Mucosa of descending colon (tissue), 3 donors: ENCODE results near the gene DAZAP1. TPM values are rescaled to one million over a fixed set of nuclear protein-coding genes. Genes with fewer than 3 reads are reported as not detected.

ENCODE experiments used
- ATAC-seq: fragments of 200-7000 bp; cut with Tn5 transposase; one replicate; pipeline ENCODE4 v1.9.1; 2020; ENCODE audit warnings: mild to moderate bottlenecking, moderate library complexity
- DNase-seq, 3 donors: peaks; one replicate each; pipeline ENCODE4 v3.0.0-alpha.2; 2020
- H3K36me3 ChIP-seq: fragments of 200-600 bp; one replicate; pipeline ENCODE4 v1.8.0; 2021; ENCODE audit warnings: low read depth, mild to moderate bottlenecking
- H3K4me1 ChIP-seq: fragments of 200-600 bp; one replicate; pipeline ENCODE4 v1.8.0; 2021; ENCODE audit warnings: low read depth, mild to moderate bottlenecking
- H3K4me3 ChIP-seq: fragments of 200-600 bp; one replicate; pipeline ENCODE4 v1.8.0; 2021; ENCODE audit warnings: mild to moderate bottlenecking
- H3K9me3 ChIP-seq: fragments of 200-600 bp; one replicate; pipeline ENCODE4 v1.8.0; 2021; ENCODE audit warnings: mild to moderate bottlenecking
- intact Hi-C, 2 donors: fragments of 100-400 bp; cut with DNase I in 1 of 2; cut with micrococcal nuclease in 1 of 2; formaldehyde crosslinking; loops; one replicate each; pipeline versions ENCODE4 v1.11.0 to v1.11.1; 2022; cut with DNase I, micrococcal nuclease
- total RNA-seq, 3 donors: library from RNA; stranded (reverse); fragmentation: NEBNext Ultra II Directional in 2 of 3; extraction: Animal tissue kit (Norgen Biotek cat#: 25700) in 2 of 3; gene quantifications; one replicate each; pipeline versions ENCODE4 v1.2.1 to v1.2.4, GENCODE V29; 2021 to 2023
- TF ChIP-seq, protein P1 (sequence below): fragments of 200-600 bp; IDR thresholded peaks from one replicate; pipeline ENCODE4 v1.8.0; 2022; ENCODE audit warnings: antibody characterized with exemption, mild to moderate bottlenecking
- donor health status: DM: no; HTN: no; CAD: no; lungs with moderate emphysema.
- donor health status: DM: no; HTN: no; CAD: no.
- donor health status: DM: no; HTN: yes; CAD: no.

The DAZAP1 gene
- total RNA-seq, 3 donors from 2014 or later: 117 to 123 (median 119) TPM

DNA sequence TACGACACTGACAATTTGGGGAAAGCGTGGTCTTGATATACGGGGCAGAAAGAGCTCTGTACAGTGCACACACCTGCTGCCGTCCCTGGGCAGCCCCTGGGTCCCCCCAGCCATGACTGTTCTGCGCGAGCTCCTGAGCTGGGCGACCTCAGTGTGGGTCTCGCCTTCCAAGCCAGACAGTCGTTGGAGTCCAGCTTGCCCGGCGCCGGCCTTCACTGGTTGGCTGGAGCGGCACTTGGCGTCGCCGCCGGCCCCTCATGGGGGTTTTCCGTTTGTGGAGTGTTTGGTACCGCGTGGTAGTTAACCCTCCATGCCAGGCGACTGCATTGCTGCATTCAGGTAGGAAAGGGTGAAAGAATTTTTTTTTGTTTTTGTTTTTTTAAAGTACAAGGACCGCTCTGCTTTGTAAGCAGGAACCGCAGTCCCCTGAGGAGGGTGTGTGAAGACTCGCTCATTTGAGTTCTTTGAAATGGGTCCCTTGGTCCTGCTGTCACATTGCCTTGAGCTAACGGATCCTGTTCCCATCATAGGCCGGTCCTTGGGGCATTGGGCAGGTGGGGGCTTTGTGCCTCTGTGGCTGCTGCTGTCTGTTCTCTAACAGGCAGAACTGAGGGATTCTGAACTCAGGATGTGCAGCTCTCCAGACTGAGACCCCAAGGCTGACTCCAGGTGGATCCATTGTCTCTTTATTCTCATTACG is 20.0 kb downstream of the DAZAP1 start:
- no peak overlapping the region for H3K4me3 ChIP-seq
- H3K4me1 ChIP-seq: no peaks in the 10 kb centered on the region
- intact Hi-C loops: no loop called here
- DNase-seq: no peak
- no peak for ATAC-seq
- TF ChIP-seq, protein P1, sequence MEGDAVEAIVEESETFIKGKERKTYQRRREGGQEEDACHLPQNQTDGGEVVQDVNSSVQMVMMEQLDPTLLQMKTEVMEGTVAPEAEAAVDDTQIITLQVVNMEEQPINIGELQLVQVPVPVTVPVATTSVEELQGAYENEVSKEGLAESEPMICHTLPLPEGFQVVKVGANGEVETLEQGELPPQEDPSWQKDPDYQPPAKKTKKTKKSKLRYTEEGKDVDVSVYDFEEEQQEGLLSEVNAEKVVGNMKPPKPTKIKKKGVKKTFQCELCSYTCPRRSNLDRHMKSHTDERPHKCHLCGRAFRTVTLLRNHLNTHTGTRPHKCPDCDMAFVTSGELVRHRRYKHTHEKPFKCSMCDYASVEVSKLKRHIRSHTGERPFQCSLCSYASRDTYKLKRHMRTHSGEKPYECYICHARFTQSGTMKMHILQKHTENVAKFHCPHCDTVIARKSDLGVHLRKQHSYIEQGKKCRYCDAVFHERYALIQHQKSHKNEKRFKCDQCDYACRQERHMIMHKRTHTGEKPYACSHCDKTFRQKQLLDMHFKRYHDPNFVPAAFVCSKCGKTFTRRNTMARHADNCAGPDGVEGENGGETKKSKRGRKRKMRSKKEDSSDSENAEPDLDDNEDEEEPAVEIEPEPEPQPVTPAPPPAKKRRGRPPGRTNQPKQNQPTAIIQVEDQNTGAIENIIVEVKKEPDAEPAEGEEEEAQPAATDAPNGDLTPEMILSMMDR: no peak
- no peaks in the 10 kb centered on the region for H3K9me3 ChIP-seq
- peaks cover 11% of the 10 kb centered on the region for H3K36me3 ChIP-seq

DNA sequence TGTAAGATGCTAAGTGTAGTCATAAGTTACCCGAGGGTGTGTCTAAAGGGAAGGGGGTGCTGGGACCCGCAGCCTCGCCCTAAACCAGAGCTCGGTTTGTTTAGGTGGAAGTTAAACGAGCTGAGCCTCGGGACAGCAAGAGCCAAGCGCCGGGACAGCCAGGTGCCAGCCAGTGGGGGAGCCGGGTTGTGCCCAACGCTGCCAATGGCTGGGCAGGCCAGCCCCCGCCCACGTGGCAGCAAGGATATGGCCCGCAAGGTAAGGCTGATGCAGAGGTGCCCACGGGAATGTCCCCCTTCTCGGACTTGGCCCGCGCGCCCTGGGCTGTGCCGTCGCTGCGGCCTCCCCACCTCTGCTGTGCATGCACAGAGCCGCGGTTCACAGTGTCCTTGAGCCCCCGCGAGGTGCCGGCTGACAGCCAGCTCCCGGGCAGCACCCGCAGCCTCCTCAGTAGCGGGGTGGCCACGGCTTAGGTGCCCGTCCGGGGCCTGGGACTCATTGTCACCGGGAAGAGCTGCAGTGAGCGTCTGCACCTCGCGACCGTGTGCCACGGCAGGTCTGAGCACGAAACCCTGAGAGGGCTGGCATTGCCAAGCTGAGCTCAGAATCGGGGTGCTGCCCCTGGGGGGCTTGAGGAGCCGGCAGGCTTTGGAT is 21.5 kb downstream of the DAZAP1 start:
- TF ChIP-seq, protein P1: no peak
- intact Hi-C loops: no loop called here
- peaks cover 8% of the 10 kb centered on the region for H3K36me3 ChIP-seq
- H3K4me3 ChIP-seq: no peak overlapping the region
- H3K4me1 ChIP-seq: no peaks in the 10 kb centered on the region
- ATAC-seq (no peak), DNase-seq (peak in 1 of 3 donors; percentile 53)
- no peaks in the 10 kb centered on the region for H3K9me3 ChIP-seq

DNA sequence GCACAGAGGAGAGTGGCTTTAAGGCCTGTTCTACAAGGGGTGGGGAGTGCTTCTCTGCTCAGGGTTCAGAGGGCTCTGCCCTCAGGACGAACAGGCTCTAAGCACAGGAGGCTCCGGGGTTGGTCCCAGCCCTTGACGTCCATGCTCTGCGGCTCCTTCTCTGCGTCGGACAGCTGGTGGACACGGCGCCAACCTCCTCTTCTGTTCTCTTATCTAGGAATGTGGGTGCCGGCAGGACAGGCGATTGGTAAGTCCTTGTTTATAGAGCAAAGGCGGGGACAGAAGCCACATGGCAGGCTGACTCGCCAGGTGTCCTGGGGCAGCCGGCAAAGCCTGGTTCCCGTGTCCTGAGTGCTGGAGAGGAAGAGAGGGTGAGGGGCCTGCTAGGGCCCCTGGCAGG is 22.4 kb downstream of the DAZAP1 start:
- intact Hi-C loops: no loop called here
- H3K36me3 ChIP-seq: peaks cover 8% of the 10 kb centered on the region
- TF ChIP-seq, protein P1: no peak
- H3K4me1 ChIP-seq: no peaks in the 10 kb centered on the region
- DNase-seq (peak in 2 of 3 donors; percentile 53 to 64), ATAC-seq (peak; percentile 83)
- H3K4me3 ChIP-seq: no peak overlapping the region
- H3K9me3 ChIP-seq: no peaks in the 10 kb centered on the region

DNA sequence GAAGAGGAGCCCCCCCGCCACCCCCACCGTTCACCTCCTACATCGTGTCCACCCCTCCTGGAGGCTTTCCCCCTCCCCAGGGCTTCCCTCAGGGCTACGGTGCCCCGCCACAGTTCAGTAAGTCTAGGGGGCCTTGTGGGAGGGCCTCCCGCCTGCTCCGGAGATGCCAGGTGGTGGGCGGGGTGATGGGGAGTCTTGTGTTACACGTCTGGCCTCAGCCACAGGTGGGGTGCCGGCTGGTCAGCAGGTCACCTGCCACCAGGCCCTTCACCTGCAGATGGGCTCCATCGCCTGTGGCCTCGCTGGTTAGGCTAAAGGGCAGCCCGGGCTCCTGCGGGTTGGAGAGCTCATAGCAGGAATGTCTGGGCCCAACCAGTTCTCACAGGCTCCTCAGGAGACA is 22.9 kb downstream of the DAZAP1 start:
- Histone ChIP-seq H3K4me1 (no peaks in the 10 kb centered on the region), H3K4me3 (no peak overlapping the region), H3K36me3 (peaks cover 8% of the 10 kb centered on the region), H3K9me3 (no peaks in the 10 kb centered on the region)
- ATAC-seq: peak; percentile 3
- intact Hi-C loops: no loop called here
- DNase-seq: peak in 1 of 3 donors; percentile 51
- TF ChIP-seq, protein P1: no peak

DNA sequence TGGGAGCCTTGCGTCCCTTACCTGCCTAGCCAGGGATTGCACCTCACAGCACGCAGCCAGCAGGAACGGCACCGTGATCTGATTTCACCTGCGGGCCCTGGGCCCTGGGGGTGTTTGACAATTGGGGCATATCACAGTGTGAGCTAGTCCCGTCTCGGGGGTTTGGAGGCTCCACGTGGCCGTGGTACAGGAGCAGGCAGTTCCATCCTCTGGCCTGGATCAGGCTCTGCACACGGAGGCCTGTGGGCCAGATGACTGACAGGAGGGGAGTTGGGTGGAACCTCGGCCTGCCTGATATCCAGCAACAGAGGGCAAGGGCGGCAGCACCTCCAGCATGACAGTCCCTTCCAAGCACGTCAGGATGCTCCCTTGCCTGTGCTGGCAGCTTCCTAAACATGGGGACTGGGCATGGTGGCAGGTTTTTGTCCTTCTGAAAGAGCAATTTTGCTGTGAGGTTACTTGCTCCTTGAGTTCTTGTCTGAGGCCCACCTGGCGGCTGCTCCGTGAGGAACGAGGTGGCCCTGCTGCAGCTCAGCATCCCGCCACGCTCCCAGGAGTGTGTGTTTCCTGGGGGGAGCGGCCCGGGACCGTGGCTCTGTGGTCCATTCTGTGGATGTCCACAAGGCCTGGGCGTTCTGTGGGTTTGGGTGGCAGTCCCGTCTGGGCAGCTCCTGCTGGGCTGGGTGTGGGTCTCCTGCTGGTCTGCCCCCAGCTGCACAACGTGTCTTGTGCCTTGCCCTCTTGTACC is 24.5 kb downstream of the DAZAP1 start:
- ATAC-seq: no peak
- Histone ChIP-seq H3K4me1 (no peaks in the 10 kb centered on the region), H3K9me3 (no peaks in the 10 kb centered on the region), H3K4me3 (no peak overlapping the region), H3K36me3 (peaks cover 8% of the 10 kb centered on the region)
- DNase-seq: peak in 1 of 3 donors; percentile 47
- intact Hi-C loops: no loop called here
- TF ChIP-seq, protein P1: no peak
